K562 (cell line): ENCODE data around the gene GPRIN3. TPM values are rescaled to one million over a fixed set of nuclear protein-coding genes. Genes with fewer than 3 reads are reported as not detected.

Experiments used
- ATAC-seq: fragments of 200-7000 bp; cut with Tn5 transposase; 3 replicates; pipeline ENCODE4 v1.9.1; 2020; ENCODE audit warnings: moderate library complexity
- BruUV-seq: library from RNA; stranded (reverse); fragments of 400-500 nt; replicated peaks from 2 replicates; lab custom pipeline; 2021; lab: Mats Ljungman, UMichigan
- CTCF ChIA-PET: fragments of 300-600 bp; formaldehyde crosslinking; extraction: SDS; loops from one replicate; lab custom pipeline; 2021; ENCODE audit warnings: low intra/inter-chr PET ratio; lab: Yijun Ruan, JAX
- POLR2A ChIA-PET: fragments of 300-600, 350-650 bp; sonication (Branson Sonifier 250); formaldehyde crosslinking; extraction: SDS; loops from one replicate; lab custom pipeline; 2021; ENCODE audit warnings: antibody characterized with exemption, inconsistent platforms; lab: Yijun Ruan, JAX
- DNase-seq, 4 experiments: peaks; one replicate each; pipeline versions ENCODE4 v3.0.0 to v3.0.0-alpha.2; 2011 to 2018; ENCODE audit warnings: low spot score in 3 of 4, mixed read lengths in 3 of 4; ENCODE audit errors: extremely low read depth in 1 of 4
- FAIRE-seq: peaks from 2 replicates; lab custom pipeline; 2011; peaks lifted over from hg19 to GRCh38; lab: Jason Lieb, UNC
- H2AFZ ChIP-seq: 2 replicates; pipeline ENCODE4 v1.6.0; 2011; ENCODE audit warnings: low read depth, low read length, control low read depth, inconsistent platforms
- H3K27ac ChIP-seq: fragments of 200-600 bp; 3 replicates; pipeline ENCODE4 v1.8.0; 2011; ENCODE audit warnings: low read depth, mild to moderate bottlenecking, control low read depth, inconsistent platforms, low read length, moderate library complexity, mixed read lengths; ENCODE audit errors: extremely low read depth
- H3K27me3 ChIP-seq, 2 experiments: fragments of 300-600 bp in 1 of 2; 2 replicates in 1 of 2; 3 replicates in 1 of 2; pipeline versions ENCODE4 v1.6.0 to v1.8.0; 2011; ENCODE audit warnings: inconsistent platforms in 2 of 2, low read length in 2 of 2, mild to moderate bottlenecking in 1 of 2, mixed read lengths in 1 of 2, moderate library complexity in 1 of 2; ENCODE audit not compliant: control insufficient read depth in 2 of 2, insufficient read depth in 2 of 2
- H3K36me3 ChIP-seq: fragments of 300-600 bp; 3 replicates; pipeline ENCODE4 v1.8.0; 2011; ENCODE audit warnings: mild to moderate bottlenecking, low read length, inconsistent platforms; ENCODE audit not compliant: control insufficient read depth, insufficient read depth
- H3K4me1 ChIP-seq, 2 experiments: fragments of 200-600 bp in 1 of 2; replicated peaks in 1 of 2; 2 replicates in 1 of 2; 3 replicates in 1 of 2; pipeline versions ENCODE4 v1.5.1 to v1.8.0; 2011; ENCODE audit warnings: inconsistent platforms in 2 of 2, low read length in 2 of 2, mild to moderate bottlenecking in 1 of 2, mixed read lengths in 1 of 2, moderate library complexity in 1 of 2; ENCODE audit not compliant: control insufficient read depth in 2 of 2, insufficient read depth in 2 of 2
- H3K4me2 ChIP-seq: 2 replicates; pipeline ENCODE4 v1.6.1; 2011; ENCODE audit warnings: low read length, control low read depth, inconsistent platforms, mixed read lengths; ENCODE audit not compliant: insufficient read depth
- H3K4me3 ChIP-seq: fragments of 200-600 bp; sonication (generic), shearing (Covaris generic); 2 replicates; pipeline ENCODE4 v1.5.1; 2016; ENCODE audit warnings: control low read depth, inconsistent platforms
- H3K79me2 ChIP-seq: fragments of 200-600 bp; 3 replicates; pipeline ENCODE4 v1.8.0; 2011; ENCODE audit warnings: low read length, inconsistent platforms; ENCODE audit not compliant: control insufficient read depth, insufficient read depth
- H3K9ac ChIP-seq, 2 experiments: 2 replicates each; pipeline versions ENCODE4 v1.6.0 to v1.6.1; 2011; ENCODE audit warnings: low read depth in 2 of 2, low read length in 2 of 2, control low read depth in 1 of 2, inconsistent platforms in 1 of 2, mild to moderate bottlenecking in 1 of 2, mixed read lengths in 1 of 2; ENCODE audit not compliant: insufficient read depth in 1 of 2
- H3K9me1 ChIP-seq: one replicate; pipeline ENCODE4 v1.6.0; 2011; ENCODE audit warnings: inconsistent platforms, mild to moderate bottlenecking, low read length, moderate library complexity; ENCODE audit not compliant: control insufficient read depth, insufficient read depth
- H3K9me3 ChIP-seq: replicated peaks from 2 replicates; pipeline ENCODE4 v1.5.1; 2011; ENCODE audit warnings: low read depth, low read length, inconsistent platforms; ENCODE audit not compliant: control insufficient read depth, insufficient read depth
- H4K20me1 ChIP-seq: replicated peaks from 2 replicates; pipeline ENCODE4 v1.6.1; 2011; ENCODE audit warnings: low read length, inconsistent platforms, mixed read lengths; ENCODE audit not compliant: control insufficient read depth, insufficient read depth
- FOXJ3 ChIP-seq: sonication (generic); formaldehyde crosslinking; IDR thresholded peaks from 2 replicates; pipeline ENCODE4 v1.4.0; 2020; ENCODE audit warnings: mild to moderate bottlenecking, missing genetic modification reagents
- HOMEZ ChIP-seq: fragments of 250-450 bp; sonication (Bioruptor Pico); IDR thresholded peaks from 2 replicates; pipeline ENCODE4 v1.4.0; 2020; ENCODE audit warnings: mild to moderate bottlenecking, moderate library complexity
- KAT2B ChIP-seq: IDR thresholded peaks from one replicate; pipeline ENCODE4 v1.6.1; 2012; ENCODE audit warnings: low read depth, mild to moderate bottlenecking, control low read depth, inconsistent platforms, low read length, moderate library complexity
- MCM7 ChIP-seq, 2 experiments: fragments of 450-650 bp; IDR thresholded peaks; 2 replicates each; pipeline ENCODE4 v1.6.1; 2016 to 2018
- MXI1 ChIP-seq: IDR thresholded peaks from 2 replicates; pipeline ENCODE4 v1.6.1; 2011; ENCODE audit warnings: low read depth, mild to moderate bottlenecking, improper control_type of control experiment, low read length
- RBM39 ChIP-seq: fragments of 200-400 bp; formaldehyde crosslinking; optimal IDR thresholded peaks from 2 replicates; pipeline ENCODE3; 2018; ENCODE audit warnings: low read depth, low read length
- SIN3A ChIP-seq, 2 experiments: fragments of 150-350 bp in 1 of 2; IDR thresholded peaks; 2 replicates each; pipeline ENCODE4 v1.6.1; 2011 to 2016; ENCODE audit warnings: borderline replicate concordance in 2 of 2, low read depth in 2 of 2, low read length in 2 of 2, mild to moderate bottlenecking in 2 of 2, moderate library complexity in 2 of 2; ENCODE audit not compliant: control insufficient read depth in 1 of 2
- TCF3 ChIP-seq: sonication (generic); formaldehyde crosslinking; IDR thresholded peaks from 2 replicates; pipeline ENCODE4 v1.4.0; 2020; ENCODE audit warnings: mild to moderate bottlenecking, missing genetic modification reagents
- ZBTB1 ChIP-seq: sonication (generic); formaldehyde crosslinking; IDR thresholded peaks from 2 replicates; pipeline ENCODE4 v1.8.1; 2023; ENCODE audit warnings: missing genetic modification reagents, low read depth, mild to moderate bottlenecking, borderline replicate concordance
- ZNF347 ChIP-seq: fragments of 450-650 bp; formaldehyde crosslinking; IDR thresholded peaks from 2 replicates; pipeline ENCODE4 v1.4.0; 2020; ENCODE audit warnings: low read depth, mild to moderate bottlenecking, moderate library complexity
- WGBS: fragments of 100-300 bp; shearing (Covaris generic); methylation state at CpG from one replicate; pipeline ENCODE4 v1.1.6; 2016; ENCODE audit warnings: low coverage, mixed read lengths; ENCODE audit not compliant: insufficient coverage; ENCODE audit errors: missing lambda C conversion rate; 5-methylcytosine and 5-hydroxymethylcytosine counted together
- in situ Hi-C: fragments of 300-500 bp; cut with MboI; formaldehyde crosslinking; loops from 4 replicates; pipeline ENCODE4 v1.15.0; 2018; ENCODE audit warnings: inconsistent platforms, mixed read lengths
- intact Hi-C: fragments of 100-400 bp; cut with micrococcal nuclease; formaldehyde crosslinking; loops from 2 replicates; pipeline ENCODE4 v1.14.2; 2022
- polyA plus RNA-seq, 8 experiments: library from polyadenylated mRNA; depleted of rRNA in 4 of 8; stranded (reverse) in 5 of 8; unstranded in 3 of 8; fragments of >200 nt; fragmentation: Nextera tagmentation in 2 of 8; fragmentation: Illumina TruSeq in 1 of 8; extraction: Ambion mirVana in 2 of 8; extraction: Trizol in 1 of 8; gene quantifications; 2 replicates each; pipeline versions ENCODE4 v1.2.1 to v1.2.3, GENCODE V29; 2011 to 2014; ENCODE audit warnings: inconsistent platforms in 1 of 8, missing spikeins in 1 of 8
- total RNA-seq, 7 experiments: library from RNA; depleted of rRNA in 6 of 7; stranded (reverse); fragments of >200 nt in 6 of 7; fragmentation: Illumina TruSeq in 2 of 7; extraction: Trizol in 2 of 7; gene quantifications; 2 replicates each; pipeline versions ENCODE4 v1.2.1 to v1.2.3, GENCODE V29; 2011 to 2021; ENCODE audit warnings: low replicate concordance in 1 of 7

Gene GPRIN3
- total and polyA plus RNA-seq, 9 of the 15 experiments (the other 6 are each of a cell fraction or from before 2014, with no cell fraction given) = 0.02 TPM; not detected in 8

- CTCF ChIA-PET = no interaction called here
- no peak for FAIRE-seq
These were observed 40.2 kb downstream of the GPRIN3 start for GRCh38 chr4:89267392-89267791.

GRCh38 chr4:89266128-89266527 lies 41.5 kb downstream of the GPRIN3 start:
- ChIA-PET POLR2A (no interaction called here), CTCF (interaction anchor here (0.6 kb wide), 1 partner anchor 24 kb away, joined by 5 read pairs; no protein-coding TSS in a partner anchor)
- no peaks in the 10 kb centered on the region for H3K9me1 ChIP-seq
- H3K4me2 ChIP-seq = no peak overlapping the region
- no peak overlapping the region for H3K4me3 ChIP-seq
- no peak for FAIRE-seq
- H4K20me1 ChIP-seq = no peaks in the 10 kb centered on the region
- H2AFZ ChIP-seq = no peak overlapping the region
- no peaks in the 10 kb centered on the region for H3K36me3 ChIP-seq
- no peak overlapping the region for H3K27ac ChIP-seq
- no peaks in the 10 kb centered on the region for H3K27me3 ChIP-seq
- WGBS = 0% methylated on average over 1 of the region's 1 CpG
- no peak for DNase-seq
- in situ Hi-C loops = no loop called here
- BruUV-seq = no TSS peak
- no peak for ATAC-seq
- intact Hi-C loops = no loop called here
- no peaks in the 10 kb centered on the region for H3K9me3 ChIP-seq
- H3K4me1 ChIP-seq = no peaks in the 10 kb centered on the region
- H3K9ac ChIP-seq = no peak overlapping the region
- TF ChIP-seq HOMEZ (CRISPR knock-in tag) (no peak), FOXJ3 (CRISPR knock-in tag) (no peak), RBM39 (no peak), MXI1 (no peak), MCM7 (IDR thresholded peaks at IDR 0.05) (no peak)
- no peaks in the 10 kb centered on the region for H3K79me2 ChIP-seq

More at GRCh38 chr4:89267392-89267791, 40.2 kb downstream of the GPRIN3 start:
- Histone ChIP-seq H3K9ac (no peak overlapping the region), H2AFZ (no peak overlapping the region), H3K27me3 (no peaks in the 10 kb centered on the region), H3K79me2 (no peaks in the 10 kb centered on the region), H3K4me3 (no peak overlapping the region), H3K9me3 (no peaks in the 10 kb centered on the region), H3K27ac (no peak overlapping the region), H3K9me1 (no peaks in the 10 kb centered on the region), H3K4me1 (no peaks in the 10 kb centered on the region), H3K36me3 (no peaks in the 10 kb centered on the region), H3K4me2 (no peak overlapping the region), H4K20me1 (no peaks in the 10 kb centered on the region)
- in situ Hi-C loops = no loop called here
- intact Hi-C loops = no loop called here
- BruUV-seq = no TSS peak
- DNase-seq = no peak
- WGBS = 0% methylated on average over 1 of the region's 1 CpG
- ATAC-seq = no peak
- TF ChIP-seq ZBTB1 = no peak
- TF ChIP-seq SIN3A (IDR thresholded peaks at IDR 0.05; ENCODE audit: borderline replicate concordance in 2 of 2, control insufficient read depth in 1 of 2, low read depth in 2 of 2, low read length in 2 of 2) = no peak
- TF ChIP-seq ZNF347 (CRISPR knock-in tag) = no peak
- TF ChIP-seq KAT2B = no peak
- no peak for TF ChIP-seq TCF3 (CRISPR knock-in tag)
- POLR2A ChIA-PET = no interaction called here
